Right atrium auricular region (tissue), 2 donors: ENCODE data around the gene DDI1. TPM values are rescaled to one million over a fixed set of nuclear protein-coding genes. Genes with fewer than 3 reads are reported as not detected.

Experiments used
- DNase-seq: peaks from one replicate; pipeline ENCODE4 v3.0.0-alpha.2; 2019; ENCODE audit warnings: low spot score
- H3K27ac ChIP-seq, 2 donors: fragments of 200-600 bp; sonication (generic); 1 replicate in 1 of 2; 2 replicates in 1 of 2; pipeline ENCODE4 v1.5.1; 2016 to 2019
- H3K27me3 ChIP-seq, 2 donors: fragments of 200-600 bp; sonication (generic); one replicate each; pipeline versions ENCODE4 v1.5.1 to v1.6.0; 2017 to 2019
- H3K36me3 ChIP-seq: fragments of 200-600 bp; sonication (generic); one replicate; pipeline ENCODE4 v1.5.1; 2016
- H3K4me1 ChIP-seq, 2 donors: fragments of 200-600 bp; sonication (generic); one replicate each; pipeline versions ENCODE4 v1.5.1 to v1.6.0; 2017 to 2019
- H3K4me3 ChIP-seq, 2 donors: fragments of 200-600 bp; sonication (generic); 1 replicate in 1 of 2; 2 replicates in 1 of 2; pipeline ENCODE4 v1.5.1; 2017 to 2019; ENCODE audit warnings: mild to moderate bottlenecking in 1 of 2, moderate library complexity in 1 of 2
- H3K9me3 ChIP-seq, 2 donors: fragments of 200-600 bp; sonication (generic); one replicate each; pipeline ENCODE4 v1.5.1; 2019
- CTCF ChIP-seq, 2 donors: fragments of 200-600 bp; sonication (generic); IDR thresholded peaks; one replicate each; pipeline ENCODE4 v1.5.1; 2019; ENCODE audit warnings: antibody characterized with exemption in 2 of 2
- total RNA-seq, 2 donors: library from RNA; depleted of rRNA; stranded (reverse); fragments of >200 nt; gene quantifications; one replicate each; pipeline ENCODE4 v1.1.0, GENCODE V29; 2016

The DDI1 gene
- total RNA-seq, 2 donors from 2014 or later: not detected

GRCh38 chr11:104024572-104024971, 11.9 kb upstream of the DDI1 start:
- H3K27ac ChIP-seq: no peak overlapping the region
- H3K9me3 ChIP-seq: no peaks in the 10 kb centered on the region
- H3K4me3 ChIP-seq: no peak overlapping the region
- H3K36me3 ChIP-seq: no peaks in the 10 kb centered on the region
- H3K27me3 ChIP-seq: no peaks in the 10 kb centered on the region
- DNase-seq: no peak
- H3K4me1 ChIP-seq: no peaks in the 10 kb centered on the region
- TF ChIP-seq CTCF (IDR thresholded peaks at IDR 0.05): no peak

- no peak overlapping the region for H3K27ac ChIP-seq
- DNase-seq: no peak
- H3K27me3 ChIP-seq: no peaks in the 10 kb centered on the region
- H3K36me3 ChIP-seq: no peaks in the 10 kb centered on the region
- H3K4me1 ChIP-seq: peaks cover 0 to 5% of the 10 kb centered on the region in 2 donors
- no peak overlapping the region for H3K4me3 ChIP-seq
- TF ChIP-seq CTCF (IDR thresholded peaks at IDR 0.05): no peak
- H3K9me3 ChIP-seq: no peaks in the 10 kb centered on the region
Measured at GRCh38 chr11:104028476-104029263, 7.8 kb upstream of the DDI1 start.

- no peak overlapping the region for H3K4me3 ChIP-seq
- no peak for DNase-seq
- no peaks in the 10 kb centered on the region for H3K27me3 ChIP-seq
- TF ChIP-seq CTCF (IDR thresholded peaks at IDR 0.05): no peak
- H3K27ac ChIP-seq: peak overlapping the region in 1 of 2 donors; percentile 21
- peaks cover 0 to 5% of the 10 kb centered on the region in 2 donors for H3K4me1 ChIP-seq
- no peaks in the 10 kb centered on the region for H3K9me3 ChIP-seq
- H3K36me3 ChIP-seq: no peaks in the 10 kb centered on the region
Measured at GRCh38 chr11:104033134-104033533, 3.3 kb upstream of the DDI1 start.

- H3K4me3 ChIP-seq: no peak overlapping the region
Measured at GRCh38 chr11:104033561-104033960, 2.9 kb upstream of the DDI1 start.

GRCh38 chr11:104036995-104037394, 555 bp downstream of the DDI1 start:
- no peaks in the 10 kb centered on the region for H3K27me3 ChIP-seq
- peaks cover 0 to 5% of the 10 kb centered on the region in 2 donors for H3K4me1 ChIP-seq
- no peak overlapping the region for H3K4me3 ChIP-seq
- no peak overlapping the region for H3K27ac ChIP-seq
- DNase-seq: no peak
- no peaks in the 10 kb centered on the region for H3K9me3 ChIP-seq
- no peak for TF ChIP-seq CTCF (IDR thresholded peaks at IDR 0.05)
- no peaks in the 10 kb centered on the region for H3K36me3 ChIP-seq

More at GRCh38 chr11:104033561-104033960, 2.9 kb upstream of the DDI1 start:
- Histone ChIP-seq H3K27me3 (no peaks in the 10 kb centered on the region), H3K4me1 (peaks cover 0 to 5% of the 10 kb centered on the region in 2 donors), H3K36me3 (no peaks in the 10 kb centered on the region), H3K27ac (peak overlapping the region in 1 of 2 donors; percentile 21), H3K9me3 (no peaks in the 10 kb centered on the region)
- DNase-seq: no peak
- TF ChIP-seq CTCF (IDR thresholded peaks at IDR 0.05): no peak
